22Rv1 (cell line): ENCODE measurements around the gene TAOK1.

Experiments used
- ZFX ChIP-seq: fragments of 450-650 bp; IDR thresholded peaks from 2 replicates; pipeline ENCODE4 v1.6.1; 2017; ENCODE audit warnings: antibody characterized with exemption, borderline replicate concordance
- TF ChIP-seq, protein P1 (sequence below): fragments of 450-650 bp; IDR thresholded peaks from 2 replicates; pipeline ENCODE4 v1.5.1; 2017; ENCODE audit warnings: mild to moderate bottlenecking

DNA sequence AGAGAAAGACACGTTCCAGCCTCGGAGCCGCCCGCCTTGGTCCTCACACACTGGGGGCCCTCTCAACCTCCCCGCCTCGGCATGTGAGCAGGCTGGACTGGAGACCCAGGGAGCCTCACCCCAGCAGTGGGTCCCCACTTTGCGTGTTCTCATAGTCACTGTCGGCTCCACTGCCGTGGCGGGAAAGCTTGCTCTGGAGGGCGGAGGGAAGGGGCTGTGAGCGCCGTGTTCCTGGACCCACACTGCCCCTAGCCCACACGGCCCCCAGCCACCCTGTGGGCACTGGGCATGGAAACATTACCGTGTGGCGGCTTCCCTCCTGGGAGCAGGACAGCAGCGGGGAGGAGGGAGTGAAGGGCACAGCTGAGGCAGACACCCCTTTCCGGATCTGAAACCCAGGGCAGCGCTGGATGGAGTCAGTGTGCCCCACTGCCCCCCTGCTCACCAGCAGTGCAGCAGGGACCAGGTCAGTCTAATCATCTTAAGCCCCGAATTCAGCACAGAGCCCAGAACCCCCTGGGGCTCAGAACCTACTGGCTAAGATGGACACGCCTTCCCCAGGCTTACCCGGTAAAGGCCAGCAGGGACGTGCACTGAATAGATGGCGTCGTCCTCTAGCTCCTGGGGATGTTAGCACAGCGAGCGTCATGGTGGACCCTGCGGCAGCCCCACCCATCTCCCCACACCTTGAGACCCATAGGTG, 185.5 kb downstream of the TAOK1 start:
- TF ChIP-seq, protein P1, sequence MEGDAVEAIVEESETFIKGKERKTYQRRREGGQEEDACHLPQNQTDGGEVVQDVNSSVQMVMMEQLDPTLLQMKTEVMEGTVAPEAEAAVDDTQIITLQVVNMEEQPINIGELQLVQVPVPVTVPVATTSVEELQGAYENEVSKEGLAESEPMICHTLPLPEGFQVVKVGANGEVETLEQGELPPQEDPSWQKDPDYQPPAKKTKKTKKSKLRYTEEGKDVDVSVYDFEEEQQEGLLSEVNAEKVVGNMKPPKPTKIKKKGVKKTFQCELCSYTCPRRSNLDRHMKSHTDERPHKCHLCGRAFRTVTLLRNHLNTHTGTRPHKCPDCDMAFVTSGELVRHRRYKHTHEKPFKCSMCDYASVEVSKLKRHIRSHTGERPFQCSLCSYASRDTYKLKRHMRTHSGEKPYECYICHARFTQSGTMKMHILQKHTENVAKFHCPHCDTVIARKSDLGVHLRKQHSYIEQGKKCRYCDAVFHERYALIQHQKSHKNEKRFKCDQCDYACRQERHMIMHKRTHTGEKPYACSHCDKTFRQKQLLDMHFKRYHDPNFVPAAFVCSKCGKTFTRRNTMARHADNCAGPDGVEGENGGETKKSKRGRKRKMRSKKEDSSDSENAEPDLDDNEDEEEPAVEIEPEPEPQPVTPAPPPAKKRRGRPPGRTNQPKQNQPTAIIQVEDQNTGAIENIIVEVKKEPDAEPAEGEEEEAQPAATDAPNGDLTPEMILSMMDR: no peak
- no peak for TF ChIP-seq ZFX
